Keratinocyte (primary cell): Measurements from ENCODE around the gene SESTD1. TPM values are rescaled to one million over a fixed set of nuclear protein-coding genes. Genes with fewer than 3 reads are reported as not detected.

Source experiments
- DNase-seq: peaks from one replicate; pipeline ENCODE4 v3.0.0-alpha.2; 2011; ENCODE audit warnings: low read depth, missing footprints, low spot score
- FAIRE-seq: peaks from 2 replicates; lab custom pipeline; 2011; peaks lifted over from hg19 to GRCh38; lab: Jason Lieb, UNC
- H2AFZ ChIP-seq: 2 replicates; pipeline ENCODE4 v1.6.0; 2012; ENCODE audit warnings: low read length, control low read depth, inconsistent platforms; ENCODE audit not compliant: control insufficient read depth
- H3K27ac ChIP-seq: 2 replicates; pipeline ENCODE4 v1.5.1; 2011; ENCODE audit warnings: low read length; ENCODE audit not compliant: control insufficient read depth, insufficient read depth
- H3K27me3 ChIP-seq: 3 replicates; pipeline ENCODE4 v1.6.0; 2011; ENCODE audit warnings: low read length; ENCODE audit not compliant: control insufficient read depth, insufficient read depth; ENCODE audit errors: extremely low read depth
- H3K36me3 ChIP-seq, 2 experiments: 2 replicates in 1 of 2; 3 replicates in 1 of 2; pipeline ENCODE4 v1.5.1; 2011; ENCODE audit warnings: low read length in 2 of 2, mild to moderate bottlenecking in 1 of 2; ENCODE audit not compliant: control insufficient read depth in 2 of 2, insufficient read depth in 2 of 2; ENCODE audit errors: extremely low read depth in 1 of 2
- H3K4me1 ChIP-seq: 3 replicates; pipeline ENCODE4 v1.5.1; 2011; ENCODE audit warnings: low read length; ENCODE audit not compliant: control insufficient read depth, insufficient read depth; ENCODE audit errors: extremely low read depth
- H3K4me2 ChIP-seq: 3 replicates; pipeline ENCODE4 v1.6.0; 2011; ENCODE audit warnings: low read depth, low read length; ENCODE audit not compliant: control insufficient read depth, insufficient read depth; ENCODE audit errors: extremely low read depth
- H3K4me3 ChIP-seq, 3 experiments: fragments of 200-600 bp in 1 of 3; sonication (generic) in 1 of 3; 2 replicates in 2 of 3; 3 replicates in 1 of 3; pipeline ENCODE4 v1.5.1; 2011 to 2016; ENCODE audit warnings: low read length in 3 of 3, mild to moderate bottlenecking in 3 of 3, control low read depth in 2 of 3, inconsistent platforms in 1 of 3, low read depth in 1 of 3, mixed read lengths in 1 of 3, mixed run types in 1 of 3, moderate library complexity in 1 of 3; ENCODE audit not compliant: control insufficient read depth in 2 of 3, insufficient read depth in 2 of 3; ENCODE audit errors: extremely low read depth in 1 of 3
- H3K79me2 ChIP-seq: 2 replicates; pipeline ENCODE4 v1.6.0; 2012; ENCODE audit warnings: low read length; ENCODE audit not compliant: control insufficient read depth, insufficient read depth
- H3K9ac ChIP-seq: 3 replicates; pipeline ENCODE4 v1.6.0; 2011; ENCODE audit warnings: low read length; ENCODE audit not compliant: control insufficient read depth, insufficient read depth; ENCODE audit errors: extremely low read depth
- H3K9me1 ChIP-seq: 3 replicates; pipeline ENCODE4 v1.6.0; 2011; ENCODE audit warnings: low read length; ENCODE audit not compliant: control insufficient read depth, insufficient read depth; ENCODE audit errors: extremely low read depth
- H3K9me3 ChIP-seq: 2 replicates; pipeline ENCODE4 v1.5.1; 2012; ENCODE audit warnings: low read depth, low read length; ENCODE audit not compliant: control insufficient read depth
- H4K20me1 ChIP-seq: 3 replicates; pipeline ENCODE4 v1.6.0; 2011; ENCODE audit warnings: low read length; ENCODE audit not compliant: control insufficient read depth, insufficient read depth; ENCODE audit errors: extremely low read depth
- CTCF ChIP-seq, 3 experiments: IDR thresholded peaks in 1 of 3; conservative IDR thresholded peaks in 1 of 3; optimal IDR thresholded peaks in 1 of 3; 2 replicates in 2 of 3; 3 replicates in 1 of 3; pipeline versions ENCODE3 to v1.5.1; 2011; ENCODE audit warnings: low read length in 3 of 3, mild to moderate bottlenecking in 3 of 3, moderate library complexity in 2 of 3, control low read depth in 1 of 3, inconsistent platforms in 1 of 3; ENCODE audit not compliant: insufficient read depth in 2 of 3; ENCODE audit errors: extremely low read depth in 1 of 3
- EZH2 ChIP-seq: IDR thresholded peaks from one replicate; pipeline ENCODE4 v1.6.1; 2012; ENCODE audit warnings: inconsistent platforms, mild to moderate bottlenecking, low read length, moderate library complexity
- dilution Hi-C: fragments of 300-500 bp; cut with MboI; formaldehyde crosslinking; loops from one replicate; pipeline ENCODE4 v1.7.0; 2020; ENCODE audit warnings: low sequenced_read_pairs; ENCODE audit not compliant: extremely low pct_ligation_motif_present
- polyA plus RNA-seq, 5 experiments: library from polyadenylated mRNA; depleted of rRNA in 3 of 5; stranded (reverse) in 3 of 5; stranded (forward) in 1 of 5; unstranded in 1 of 5; fragments of >200 nt; gene quantifications; 1 replicate in 1 of 5; 2 replicates in 3 of 5; 3 replicates in 1 of 5; pipeline versions ENCODE4 v1.2.1 to v1.2.3, GENCODE V29; 2011 to 2012; ENCODE audit warnings: missing spikeins in 2 of 5, low read depth in 1 of 5, low replicate concordance in 1 of 5

Gene SESTD1
- polyA plus RNA-seq, 1 donor (not counting 4 experiments of a cell fraction or from before 2014, with no cell fraction given): 22.3 TPM

- Histone ChIP-seq H3K4me1 (peaks cover 33% of the 10 kb centered on the region), H3K79me2 (peaks cover 32% of the 10 kb centered on the region), H3K27ac (peak overlapping the region; percentile 34), H2AFZ (peak overlapping the region; percentile 50), H3K9me3 (no peaks in the 10 kb centered on the region), H3K36me3 (no peaks in the 10 kb centered on the region), H3K4me3 (peak overlapping the region; percentile 29 to 73 (median 53)), H3K9me1 (no peaks in the 10 kb centered on the region), H3K9ac (peak overlapping the region; percentile 84), H4K20me1 (no peaks in the 10 kb centered on the region), H3K27me3 (no peaks in the 10 kb centered on the region), H3K4me2 (peak overlapping the region; percentile 58)
- FAIRE-seq (peak; percentile 29), DNase-seq (no peak)
- dilution Hi-C loops: no loop called here
- no peak for TF ChIP-seq EZH2
- TF ChIP-seq CTCF (optimal IDR thresholded peaks at IDR 0.05 in 1 of 3, IDR thresholded peaks at IDR 0.05 in 1 of 3, conservative IDR thresholded peaks at IDR 0.05 in 1 of 3; ENCODE audit: extremely low read depth in 1 of 3, insufficient read depth in 2 of 3, low read length in 3 of 3): no peak
Measured at GRCh38 chr2:179265082-179265510, 464 bp upstream of the SESTD1 start.

- Histone ChIP-seq H3K4me2 (peak overlapping the region; percentile 68), H2AFZ (peak overlapping the region; percentile 14), H3K79me2 (peaks cover 44% of the 10 kb centered on the region), H3K9me1 (no peaks in the 10 kb centered on the region), H3K36me3 (no peaks in the 10 kb centered on the region), H3K9me3 (no peaks in the 10 kb centered on the region), H3K4me3 (peak overlapping the region; percentile 53 to 73 (median 70)), H3K27ac (peak overlapping the region; percentile 72), H3K4me1 (peaks cover 32% of the 10 kb centered on the region), H3K27me3 (no peaks in the 10 kb centered on the region), H3K9ac (peak overlapping the region; percentile 84), H4K20me1 (no peaks in the 10 kb centered on the region)
- peak; percentile 48 for FAIRE-seq
- dilution Hi-C loops: no loop called here
- TF ChIP-seq CTCF (optimal IDR thresholded peaks at IDR 0.05 in 1 of 3, IDR thresholded peaks at IDR 0.05 in 1 of 3, conservative IDR thresholded peaks at IDR 0.05 in 1 of 3; ENCODE audit: extremely low read depth in 1 of 3, insufficient read depth in 2 of 3, low read length in 3 of 3) (no peak), EZH2 (no peak)
- no peak for DNase-seq
Measured at GRCh38 chr2:179263446-179264367, 925 bp downstream of the SESTD1 start.
